WTC11 (cell line): ENCODE measurements around the gene IDH3G. TPM values are rescaled to one million over a fixed set of nuclear protein-coding genes. Genes with fewer than 3 reads are reported as not detected.

Experiments
- ATAC-seq: fragments of 200-7000 bp; cut with Tn5 transposase; 2 replicates; pipeline ENCODE4 v1.10.0; 2021; ENCODE audit warnings: mild to moderate bottlenecking, moderate library complexity
- CTCF ChIA-PET: fragments of 300-600 bp; sonication (Branson Sonifier 250); formaldehyde crosslinking; loops from one replicate; lab custom pipeline; 2021; ENCODE audit warnings: antibody characterized with exemption; lab: Charles Lee
- POLR2A ChIA-PET: fragments of 350-600 bp; sonication (Branson Sonifier 250); formaldehyde crosslinking; loops from one replicate; lab custom pipeline; 2021; ENCODE audit warnings: antibody characterized with exemption; lab: Charles Lee
- DNase-seq: peaks from one replicate; pipeline ENCODE4 v3.0.0; 2021; ENCODE audit warnings: low spot score
- H3K27ac Mint-ChIP-seq: 2 replicates; pipeline ENCODE4 v1.8.0; 2021; ENCODE audit warnings: mixed read lengths
- H3K27me3 Mint-ChIP-seq: 2 replicates; pipeline ENCODE4 v1.8.0; 2021; ENCODE audit warnings: low read depth, mild to moderate bottlenecking, moderate library complexity, mixed read lengths
- H3K36me3 Mint-ChIP-seq: 2 replicates; pipeline ENCODE4 v1.8.0; 2021; ENCODE audit warnings: mixed read lengths
- H3K4me1 Mint-ChIP-seq: 2 replicates; pipeline ENCODE4 v1.8.0; 2022; ENCODE audit warnings: mixed read lengths
- H3K4me3 Mint-ChIP-seq: 2 replicates; pipeline ENCODE4 v1.8.0; 2021; ENCODE audit warnings: mild to moderate bottlenecking, moderate library complexity, mixed read lengths
- H3K9me3 Mint-ChIP-seq: 2 replicates; pipeline ENCODE4 v1.8.0; 2021; ENCODE audit warnings: mixed read lengths
- ATF1 ChIP-seq: sonication (generic); formaldehyde crosslinking; IDR thresholded peaks from 2 replicates; pipeline ENCODE4 v1.8.1; 2023; ENCODE audit warnings: mild to moderate bottlenecking, moderate library complexity, missing genetic modification reagents
- EMX1 ChIP-seq: fragments of 250-450 bp; sonication (Bioruptor Pico); IDR thresholded peaks from 2 replicates; pipeline ENCODE4 v1.8.0; 2021; ENCODE audit warnings: mild to moderate bottlenecking
- FOXK1 ChIP-seq: sonication (generic); formaldehyde crosslinking; IDR thresholded peaks from 2 replicates; pipeline ENCODE4 v1.8.0; 2022; ENCODE audit warnings: mild to moderate bottlenecking, moderate library complexity, missing genetic modification reagents
- NFATC4 ChIP-seq: fragments of 250-450 bp; sonication (Bioruptor Pico); IDR thresholded peaks from 2 replicates; pipeline ENCODE4 v1.9.0; 2021; ENCODE audit warnings: mild to moderate bottlenecking
- ZBTB21 ChIP-seq: sonication (generic); formaldehyde crosslinking; IDR thresholded peaks from 2 replicates; pipeline ENCODE4 v1.8.1; 2023; ENCODE audit warnings: mild to moderate bottlenecking, missing genetic modification reagents, borderline replicate concordance
- ZNF121 ChIP-seq: sonication (generic); formaldehyde crosslinking; IDR thresholded peaks from 2 replicates; pipeline ENCODE4 v1.8.0; 2023; ENCODE audit warnings: missing genetic modification reagents
- ZNF219 ChIP-seq: sonication (generic); formaldehyde crosslinking; IDR thresholded peaks from 2 replicates; pipeline ENCODE4 v1.8.0; 2023; ENCODE audit warnings: missing genetic modification reagents, mild to moderate bottlenecking, borderline replicate concordance
- ZNF232 ChIP-seq: sonication (generic); formaldehyde crosslinking; IDR thresholded peaks from 2 replicates; pipeline ENCODE4 v1.8.0; 2022; ENCODE audit warnings: mild to moderate bottlenecking, missing genetic modification reagents
- ZNF263 ChIP-seq: sonication (generic); formaldehyde crosslinking; IDR thresholded peaks from 2 replicates; pipeline ENCODE4 v1.8.1; 2022; ENCODE audit warnings: low read depth, mild to moderate bottlenecking, moderate library complexity, missing genetic modification reagents
- ZNF423 ChIP-seq: fragments of 250-450 bp; sonication (Bioruptor Pico); IDR thresholded peaks from 2 replicates; pipeline ENCODE4 v2.1.2; 2022; ENCODE audit warnings: mild to moderate bottlenecking, moderate library complexity
- total RNA-seq: library from RNA; stranded (reverse); gene quantifications from 3 replicates; pipeline ENCODE4 v1.2.3, GENCODE V29; 2021
- TF ChIP-seq, protein P1 (sequence below): fragments of 250-450 bp; sonication (Bioruptor Pico); IDR thresholded peaks from 2 replicates; pipeline ENCODE4 v1.9.0; 2021; ENCODE audit warnings: moderate library complexity, mild to moderate bottlenecking, inconsistent platforms, borderline replicate concordance
- TF ChIP-seq, protein P2 (sequence below): sonication (generic); formaldehyde crosslinking; IDR thresholded peaks from 2 replicates; pipeline ENCODE4 v1.8.0; 2022; ENCODE audit warnings: mild to moderate bottlenecking, missing genetic modification reagents
- TF ChIP-seq, protein P3 (sequence below): sonication (generic); formaldehyde crosslinking; IDR thresholded peaks from 2 replicates; pipeline ENCODE4 v1.8.0; 2023; ENCODE audit warnings: missing genetic modification reagents
- TF ChIP-seq, protein P4 (sequence below): sonication (generic); formaldehyde crosslinking; IDR thresholded peaks from 2 replicates; pipeline ENCODE4 v1.8.1; 2023; ENCODE audit warnings: mild to moderate bottlenecking, missing genetic modification reagents

The IDH3G gene
- total RNA-seq, 1 experiment from 2014 or later: 52.4 TPM

DNA sequence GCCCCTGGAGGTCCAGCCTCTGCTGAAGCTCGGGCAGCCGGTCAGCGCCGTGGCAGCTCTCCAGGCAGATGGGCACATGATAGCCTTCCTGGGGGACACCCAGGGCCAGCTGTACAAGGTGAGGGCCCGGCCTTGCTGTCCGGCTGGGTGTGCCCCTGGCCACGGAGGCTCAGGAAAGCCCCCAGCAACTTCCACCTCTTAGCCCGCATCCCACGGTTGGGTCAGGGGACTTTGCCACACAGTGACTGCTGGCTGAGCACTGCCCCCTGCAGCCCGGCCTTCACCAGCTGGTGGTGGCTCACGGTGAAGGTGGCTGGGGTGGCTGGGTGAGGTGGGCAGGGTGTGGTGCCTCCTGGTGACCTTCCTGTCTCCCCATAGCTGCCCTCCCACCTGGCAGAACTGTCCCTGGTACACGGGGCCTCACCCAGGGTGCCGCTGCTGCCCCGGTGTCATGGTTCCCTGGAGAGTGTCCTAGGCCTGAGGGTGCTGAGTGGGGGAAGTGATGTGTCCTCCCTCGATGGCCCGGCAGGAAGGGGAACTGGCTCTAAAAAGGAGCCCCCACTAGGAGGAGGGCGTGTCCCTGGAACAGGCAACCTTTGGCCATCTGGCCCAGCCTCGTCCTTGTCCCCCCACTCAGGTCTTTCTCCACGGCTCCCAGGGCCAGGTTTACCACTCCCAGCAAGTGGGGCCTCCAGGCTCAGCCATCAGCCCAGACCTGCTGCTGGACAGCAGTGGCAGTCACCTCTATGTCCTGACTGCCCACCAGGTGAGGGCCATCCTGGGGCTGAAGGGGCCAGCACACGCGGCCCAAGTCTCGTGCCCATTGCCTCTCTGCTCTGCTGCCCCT, 25.6 kb downstream of the IDH3G start:
- ATAC-seq: no peak
- POLR2A ChIA-PET: no interaction called here
- no peaks in the 10 kb centered on the region for H3K9me3 Mint-ChIP-seq
- H3K27ac Mint-ChIP-seq: no peak overlapping the region
- no peaks in the 10 kb centered on the region for H3K27me3 Mint-ChIP-seq
- DNase-seq: no peak
- CTCF ChIA-PET: interaction anchor here (1.1 to 3.6 kb wide), 5 partner anchors 9 to 178 kb away, joined by 4 to 14 read pairs (median 7); partner anchors contain the start of genes L1CAM and SRPK3
- no peak overlapping the region for H3K4me3 Mint-ChIP-seq
- H3K4me1 Mint-ChIP-seq: peaks cover 3% of the 10 kb centered on the region; the same call in 1 of the 2 replicates
- TF ChIP-seq ZNF121 (no peak), ZNF219 (CRISPR knock-in tag) (no peak), NFATC4 (CRISPR knock-in tag) (no peak), ZNF423 (CRISPR knock-in tag) (no peak), ZBTB21 (no peak), FOXK1 (CRISPR knock-in tag) (no peak)
- TF ChIP-seq, protein P1, sequence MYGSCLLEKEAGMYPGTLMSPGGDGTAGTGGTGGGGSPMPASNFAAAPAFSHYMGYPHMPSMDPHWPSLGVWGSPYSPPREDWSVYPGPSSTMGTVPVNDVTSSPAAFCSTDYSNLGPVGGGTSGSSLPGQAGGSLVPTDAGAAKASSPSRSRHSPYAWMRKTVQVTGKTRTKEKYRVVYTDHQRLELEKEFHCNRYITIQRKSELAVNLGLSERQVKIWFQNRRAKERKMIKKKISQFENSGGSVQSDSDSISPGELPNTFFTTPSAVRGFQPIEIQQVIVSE (CRISPR knock-in tag): no peak
- H3K36me3 Mint-ChIP-seq: no peaks in the 10 kb centered on the region

DNA sequence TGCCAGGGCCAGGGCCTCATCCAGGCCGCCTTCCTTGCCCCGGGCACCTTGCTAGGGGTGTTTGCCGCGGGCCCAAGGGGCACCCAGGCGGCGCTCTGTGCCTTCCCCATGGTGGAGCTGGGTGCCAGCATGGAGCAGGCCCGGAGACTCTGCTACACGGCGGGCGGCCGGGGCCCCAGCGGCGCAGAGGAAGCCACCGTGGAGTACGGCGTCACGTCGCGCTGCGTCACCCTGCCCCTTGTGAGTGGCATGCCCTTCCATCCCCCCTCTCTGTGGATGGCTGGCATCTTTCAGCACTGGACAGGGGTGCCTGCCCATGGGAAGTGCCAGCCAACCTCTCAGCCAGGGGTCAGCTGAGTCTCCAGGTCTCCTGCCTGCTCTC, 26.5 kb downstream of the IDH3G start:
- CTCF ChIA-PET: interaction anchor here (1.1 to 3.6 kb wide), 4 partner anchors 10 to 179 kb away, joined by 6 to 14 read pairs (median 8); partner anchors contain the start of gene L1CAM
- Mint-ChIP-seq H3K36me3 (no peaks in the 10 kb centered on the region), H3K9me3 (no peaks in the 10 kb centered on the region), H3K27me3 (no peaks in the 10 kb centered on the region), H3K4me1 (peaks cover 3% of the 10 kb centered on the region; the same call in 1 of the 2 replicates), H3K27ac (no peak overlapping the region), H3K4me3 (no peak overlapping the region)
- TF ChIP-seq EMX1 (CRISPR knock-in tag): no peak
- TF ChIP-seq, protein P2, sequence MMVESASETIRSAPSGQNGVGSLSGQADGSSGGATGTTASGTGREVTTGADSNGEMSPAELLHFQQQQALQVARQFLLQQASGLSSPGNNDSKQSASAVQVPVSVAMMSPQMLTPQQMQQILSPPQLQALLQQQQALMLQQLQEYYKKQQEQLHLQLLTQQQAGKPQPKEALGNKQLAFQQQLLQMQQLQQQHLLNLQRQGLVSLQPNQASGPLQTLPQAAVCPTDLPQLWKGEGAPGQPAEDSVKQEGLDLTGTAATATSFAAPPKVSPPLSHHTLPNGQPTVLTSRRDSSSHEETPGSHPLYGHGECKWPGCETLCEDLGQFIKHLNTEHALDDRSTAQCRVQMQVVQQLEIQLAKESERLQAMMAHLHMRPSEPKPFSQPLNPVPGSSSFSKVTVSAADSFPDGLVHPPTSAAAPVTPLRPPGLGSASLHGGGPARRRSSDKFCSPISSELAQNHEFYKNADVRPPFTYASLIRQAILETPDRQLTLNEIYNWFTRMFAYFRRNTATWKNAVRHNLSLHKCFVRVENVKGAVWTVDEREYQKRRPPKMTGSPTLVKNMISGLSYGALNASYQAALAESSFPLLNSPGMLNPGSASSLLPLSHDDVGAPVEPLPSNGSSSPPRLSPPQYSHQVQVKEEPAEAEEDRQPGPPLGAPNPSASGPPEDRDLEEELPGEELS (CRISPR knock-in tag): no peak
- TF ChIP-seq, protein P3, sequence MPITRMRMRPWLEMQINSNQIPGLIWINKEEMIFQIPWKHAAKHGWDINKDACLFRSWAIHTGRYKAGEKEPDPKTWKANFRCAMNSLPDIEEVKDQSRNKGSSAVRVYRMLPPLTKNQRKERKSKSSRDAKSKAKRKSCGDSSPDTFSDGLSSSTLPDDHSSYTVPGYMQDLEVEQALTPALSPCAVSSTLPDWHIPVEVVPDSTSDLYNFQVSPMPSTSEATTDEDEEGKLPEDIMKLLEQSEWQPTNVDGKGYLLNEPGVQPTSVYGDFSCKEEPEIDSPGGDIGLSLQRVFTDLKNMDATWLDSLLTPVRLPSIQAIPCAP (CRISPR knock-in tag): no peak
- TF ChIP-seq, protein P4, sequence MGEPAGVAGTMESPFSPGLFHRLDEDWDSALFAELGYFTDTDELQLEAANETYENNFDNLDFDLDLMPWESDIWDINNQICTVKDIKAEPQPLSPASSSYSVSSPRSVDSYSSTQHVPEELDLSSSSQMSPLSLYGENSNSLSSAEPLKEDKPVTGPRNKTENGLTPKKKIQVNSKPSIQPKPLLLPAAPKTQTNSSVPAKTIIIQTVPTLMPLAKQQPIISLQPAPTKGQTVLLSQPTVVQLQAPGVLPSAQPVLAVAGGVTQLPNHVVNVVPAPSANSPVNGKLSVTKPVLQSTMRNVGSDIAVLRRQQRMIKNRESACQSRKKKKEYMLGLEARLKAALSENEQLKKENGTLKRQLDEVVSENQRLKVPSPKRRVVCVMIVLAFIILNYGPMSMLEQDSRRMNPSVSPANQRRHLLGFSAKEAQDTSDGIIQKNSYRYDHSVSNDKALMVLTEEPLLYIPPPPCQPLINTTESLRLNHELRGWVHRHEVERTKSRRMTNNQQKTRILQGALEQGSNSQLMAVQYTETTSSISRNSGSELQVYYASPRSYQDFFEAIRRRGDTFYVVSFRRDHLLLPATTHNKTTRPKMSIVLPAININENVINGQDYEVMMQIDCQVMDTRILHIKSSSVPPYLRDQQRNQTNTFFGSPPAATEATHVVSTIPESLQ (CRISPR knock-in tag): no peak
- TF ChIP-seq, protein P1 (CRISPR knock-in tag): no peak
- no peak for TF ChIP-seq ZNF263
- TF ChIP-seq ATF1: no peak
- no peak for TF ChIP-seq ZNF232 (CRISPR knock-in tag)
- POLR2A ChIA-PET: no interaction called here
- ATAC-seq (no peak), DNase-seq (no peak)
